Eye (tissue), 1 donor: Measurements from ENCODE around the gene ATR.
A peak's percentile ranks its signal among the peaks of the same experiment; 100 is the strongest.
"Not testable (repeated sequence)": the region's sequence is repeated elsewhere in the genome, so short reads cannot be mapped to it uniquely, and the experiment has no call there.

ENCODE experiments used
- DNase-seq: peaks from one replicate; pipeline ENCODE4 v3.0.0-alpha.2; 2015

The ATR gene

DNA sequence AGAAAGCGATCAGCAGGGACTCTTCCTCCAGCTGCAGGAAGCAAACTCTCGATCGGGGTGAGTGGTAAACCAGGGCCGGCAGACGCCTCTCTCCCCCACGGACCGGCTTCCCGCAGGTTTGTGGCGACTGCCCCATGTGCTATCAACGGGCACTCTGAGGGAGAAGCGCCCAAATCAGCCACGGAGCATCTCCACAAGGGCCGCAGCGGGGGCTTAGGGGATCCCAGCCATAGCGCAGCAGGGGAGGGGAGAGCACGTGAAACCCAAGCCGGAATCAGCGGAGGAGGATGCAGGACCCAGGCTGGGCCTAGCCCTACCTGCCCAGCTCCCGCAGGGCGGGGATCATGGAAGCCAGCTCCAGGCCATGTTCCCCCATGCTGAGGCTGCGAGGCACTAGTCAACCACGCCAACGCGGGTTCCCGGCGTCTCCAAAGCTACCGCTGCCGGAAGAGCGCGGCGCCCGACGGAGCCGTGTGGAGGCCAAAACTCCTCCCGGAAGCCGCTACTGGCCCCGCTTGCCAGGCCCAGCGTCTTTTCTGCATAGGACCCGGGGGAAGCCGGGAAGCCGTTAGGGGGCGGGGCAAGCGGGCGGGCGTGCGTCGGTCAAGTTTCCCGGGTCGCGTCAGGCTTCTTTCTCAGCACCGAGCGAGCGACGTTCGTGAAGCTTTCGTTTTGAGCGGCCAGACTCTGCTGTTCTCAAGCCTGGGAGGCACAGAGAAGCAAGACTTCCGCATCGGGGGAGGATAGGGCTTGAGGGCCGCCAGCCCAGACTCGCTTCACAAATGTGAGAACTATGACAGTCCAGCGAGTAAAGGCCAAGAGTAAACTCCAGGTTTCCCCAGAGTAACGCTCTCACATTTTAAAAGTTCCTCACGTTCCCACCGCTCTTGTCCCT lies at the start of gene ATR:
ATR (minus strand) TSS at position 405 of the 895 bp plus-strand sequence; CDS start at position 376, 29 bp downstream.
- peak; percentile 98 for DNase-seq

DNA sequence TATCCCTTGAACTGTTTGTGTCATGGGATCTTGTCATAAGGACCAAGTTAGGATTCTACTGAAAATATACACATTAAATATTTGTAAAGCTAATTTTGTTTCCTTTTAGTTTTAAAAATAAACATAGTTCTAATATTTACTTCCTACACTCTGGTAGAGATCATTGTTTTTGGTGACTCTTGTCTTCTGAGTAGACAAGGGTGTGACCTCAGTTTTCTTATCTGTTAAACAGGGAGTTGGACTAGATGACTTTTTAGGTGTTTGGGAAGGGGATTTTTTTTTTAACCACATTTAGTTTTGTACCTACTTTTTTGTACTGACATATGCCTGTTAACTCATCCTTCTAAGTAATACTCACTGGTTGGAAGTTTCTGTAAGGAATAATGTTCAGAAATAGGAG lies 48.4 kb upstream of the ATR start:
- DNase-seq, result no peak

DNA sequence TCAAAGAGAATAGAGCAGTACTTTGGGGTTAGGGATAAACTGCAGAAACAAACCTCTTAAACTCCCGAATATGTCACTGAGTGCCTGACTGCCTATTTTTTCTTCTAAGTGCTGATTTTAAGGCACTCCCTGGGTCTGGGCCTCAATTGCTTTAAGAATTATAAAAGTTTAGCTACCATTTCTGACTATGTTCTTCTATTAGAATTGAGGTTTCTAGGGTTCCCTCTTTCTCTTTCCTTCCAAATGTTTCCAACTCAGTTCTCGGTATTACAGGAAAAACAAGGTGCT lies 46.6 kb upstream of the ATR start:
- no peak for DNase-seq

DNA sequence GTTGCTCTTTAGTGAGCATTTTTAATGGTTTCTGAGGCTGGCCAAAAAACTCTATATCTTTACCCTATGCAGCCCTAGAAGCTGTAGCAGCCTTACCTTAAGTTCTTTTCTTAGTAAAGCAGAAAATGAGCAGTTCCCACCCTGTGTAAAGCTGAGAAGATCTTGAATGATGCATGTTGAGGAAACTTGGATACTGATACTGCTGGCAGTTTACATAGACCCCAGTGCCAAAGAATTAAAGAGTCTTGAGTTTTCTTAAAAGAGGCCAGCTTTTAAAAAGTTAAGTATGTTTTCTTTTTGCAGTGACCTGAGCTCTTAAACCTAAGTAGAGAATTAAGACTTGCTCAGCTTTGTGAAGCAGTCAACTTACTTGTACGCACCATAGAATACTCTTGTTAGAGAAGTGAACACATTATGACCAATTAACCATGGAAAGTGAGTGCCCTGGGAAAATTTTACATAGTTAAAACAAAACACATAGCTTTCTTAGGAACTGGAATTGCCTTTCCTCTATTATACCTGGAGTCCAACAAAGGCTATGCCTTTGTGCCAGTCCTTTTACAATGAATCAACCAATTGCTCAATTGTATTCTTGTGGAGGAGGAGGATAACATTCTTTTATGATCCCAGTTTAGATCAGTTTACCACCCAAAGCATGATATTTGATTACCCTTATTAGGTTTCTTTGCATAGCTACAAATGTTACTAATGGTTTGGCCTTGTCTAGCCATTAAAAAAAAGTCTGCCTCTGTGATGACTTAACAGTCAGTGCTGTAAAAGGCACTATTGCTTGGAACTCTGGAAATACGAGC lies 46.0 kb upstream of the ATR start:
- DNase-seq, result no peak

DNA sequence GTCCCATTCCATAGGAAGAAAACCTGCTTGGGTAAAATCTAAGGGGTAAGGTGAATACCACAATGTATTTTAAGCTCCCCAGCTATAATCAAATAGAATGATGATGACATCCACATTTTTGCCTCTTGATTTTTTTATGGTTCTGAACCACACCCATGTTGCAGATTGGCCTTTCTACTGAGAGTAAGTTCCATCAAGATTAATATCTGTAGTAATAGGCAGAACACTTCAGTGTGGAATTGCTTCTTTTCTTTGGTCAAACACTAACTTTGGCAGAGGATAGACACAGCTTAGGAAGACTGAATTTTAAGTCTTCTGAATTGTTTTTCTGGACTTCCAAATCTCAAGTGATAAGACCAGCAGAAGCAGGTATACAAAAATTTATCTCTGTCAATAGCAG lies 44.7 kb upstream of the ATR start:
- DNase-seq, result no peak

DNA sequence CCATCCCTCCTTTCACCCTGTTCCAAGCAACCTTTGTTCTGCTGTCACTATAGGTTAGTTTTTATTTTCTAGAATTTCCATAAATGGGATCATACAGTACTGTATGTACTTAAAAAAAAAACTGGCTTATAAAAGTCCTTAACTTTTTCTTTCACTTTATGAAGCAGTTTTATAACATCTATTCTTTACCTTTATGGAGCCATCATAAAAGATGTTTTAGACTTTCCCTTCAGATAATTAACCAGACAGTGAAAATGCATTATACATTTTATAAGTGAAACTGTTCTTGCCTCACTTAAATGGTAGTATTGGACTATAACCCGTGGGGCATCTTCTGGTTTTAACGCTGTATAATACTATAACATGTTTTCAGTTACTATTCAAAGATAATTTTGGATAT lies 43.9 kb upstream of the ATR start:
- peak; percentile 6 for DNase-seq

DNA sequence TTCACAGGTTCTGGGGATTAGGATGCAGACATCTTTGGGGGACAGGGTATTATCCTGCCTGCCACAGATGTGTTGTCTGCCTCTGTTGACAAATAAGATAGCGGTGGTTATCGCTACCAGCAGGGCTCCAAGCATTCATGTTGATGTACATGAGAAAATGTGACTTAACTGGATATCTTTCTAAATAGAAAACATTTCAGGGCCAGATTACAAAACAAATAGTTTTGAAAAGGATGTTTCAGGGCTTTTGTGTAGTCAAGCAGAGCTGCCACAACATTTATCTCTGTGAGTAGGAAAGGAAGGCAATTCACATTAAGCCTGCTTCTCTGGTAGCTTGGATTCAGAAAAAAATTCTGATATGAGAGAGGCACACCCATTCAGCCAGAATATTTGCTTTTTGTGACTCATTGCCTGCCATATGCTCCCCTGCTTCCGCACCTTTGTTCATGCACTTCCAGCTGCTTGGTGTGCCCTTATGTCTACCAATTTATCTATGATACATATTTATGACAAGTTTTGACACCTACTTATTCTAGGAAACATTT lies 40.5 kb upstream of the ATR start:
- no peak for DNase-seq

DNA sequence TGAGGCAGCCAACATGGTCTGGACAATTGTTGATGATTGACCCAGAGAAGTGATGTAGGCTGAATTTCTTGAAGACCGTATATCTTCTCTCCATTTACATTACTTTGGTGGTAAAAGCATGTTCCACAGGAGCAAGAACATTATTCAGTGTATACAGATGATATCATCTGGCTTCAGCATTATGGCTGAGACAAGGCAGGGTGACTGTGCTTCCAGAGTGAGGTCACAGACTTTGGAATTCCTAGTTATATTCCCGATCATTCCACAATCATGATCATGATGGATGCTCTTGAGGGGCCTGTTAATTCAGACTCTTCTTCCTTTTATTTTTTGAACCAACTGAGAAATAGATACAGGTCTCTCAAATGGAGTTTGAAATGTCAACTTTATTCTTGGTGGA lies 36.6 kb upstream of the ATR start:
- DNase-seq, result no peak

DNA sequence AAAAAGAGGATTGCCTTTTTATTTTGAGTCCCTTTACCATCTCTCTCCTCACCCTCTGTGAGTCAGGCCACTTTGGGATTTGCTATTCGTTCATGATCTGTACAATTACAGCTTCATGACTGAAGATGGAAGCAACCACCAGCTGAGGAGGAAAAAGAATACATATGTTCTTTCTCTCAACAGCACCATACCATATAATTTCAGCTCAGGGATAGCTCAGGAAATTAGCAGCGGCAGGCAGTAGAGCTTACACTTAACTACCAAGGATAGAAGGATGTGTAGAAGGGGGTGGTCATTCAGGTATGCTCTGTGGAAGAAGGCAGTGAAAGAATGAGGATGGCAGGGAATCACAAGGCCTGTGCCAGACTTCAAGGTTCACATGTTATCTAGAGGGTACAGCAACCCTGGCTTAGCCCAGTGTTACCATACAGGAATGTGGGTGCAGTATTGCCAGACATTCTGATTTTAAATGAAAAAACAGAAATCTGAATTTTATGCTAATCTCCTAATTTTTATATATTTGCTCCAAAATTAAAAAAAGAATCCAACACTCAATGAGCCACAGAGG lies 35.6 kb upstream of the ATR start:
- DNase-seq, result no peak

DNA sequence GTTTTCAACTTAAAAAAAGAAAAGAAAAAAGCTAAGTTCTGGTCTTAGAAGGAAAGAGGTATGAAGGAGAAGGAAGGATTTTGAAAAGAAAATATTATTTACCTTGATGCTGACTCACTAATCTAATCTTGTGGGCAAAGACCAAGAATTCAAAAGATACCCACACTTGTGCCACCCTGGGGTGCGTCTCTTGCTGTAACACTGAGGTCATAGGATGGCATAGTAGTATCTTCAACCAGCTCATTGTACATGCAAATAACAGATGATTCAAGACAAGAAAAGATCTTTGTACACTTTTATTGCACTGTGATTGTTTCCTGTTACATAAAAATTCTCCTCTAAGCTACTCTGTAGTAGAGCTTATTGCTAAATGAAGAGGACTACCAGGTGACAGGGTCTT lies 35.0 kb upstream of the ATR start:
- DNase-seq, result no peak

DNA sequence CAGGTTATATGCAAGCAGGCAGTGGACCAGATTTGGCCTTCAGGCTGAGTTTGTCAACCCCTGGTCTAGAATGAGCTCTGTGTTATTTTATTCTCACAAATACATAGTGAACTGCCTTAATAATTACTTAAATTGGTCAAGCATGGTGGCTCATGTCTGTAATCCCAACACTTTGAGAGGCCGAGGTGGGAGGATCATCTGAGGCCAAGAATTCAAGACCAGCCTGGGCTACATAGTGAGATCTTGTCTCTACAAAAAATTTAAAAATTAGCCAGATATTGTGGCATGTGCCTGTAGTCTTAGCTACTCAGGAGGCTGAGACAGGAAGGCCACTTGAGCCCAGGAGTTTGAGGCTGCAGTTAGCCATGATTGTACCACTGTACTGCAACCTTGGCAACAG lies 32.7 kb upstream of the ATR start:
- DNase-seq, result no peak

DNA sequence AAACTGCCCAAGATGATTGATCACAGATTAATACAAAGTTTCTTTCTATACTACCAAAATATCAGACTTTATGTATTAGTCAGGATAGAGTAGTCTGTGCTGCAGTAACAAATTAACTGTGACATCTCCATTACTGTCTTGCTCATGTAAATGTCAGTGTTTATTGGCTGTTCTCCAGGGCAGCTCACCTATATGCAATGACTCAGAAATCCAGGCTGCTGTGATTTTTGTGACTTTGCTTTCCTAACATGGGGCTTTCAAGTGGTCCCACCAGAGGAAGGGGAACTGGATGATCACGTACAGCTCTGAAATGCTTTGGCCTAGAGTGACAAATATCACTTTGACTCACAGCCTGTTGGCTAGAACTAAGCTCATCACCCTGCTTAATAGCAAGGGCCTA lies 30.6 kb upstream of the ATR start:
- DNase-seq, result no peak

DNA sequence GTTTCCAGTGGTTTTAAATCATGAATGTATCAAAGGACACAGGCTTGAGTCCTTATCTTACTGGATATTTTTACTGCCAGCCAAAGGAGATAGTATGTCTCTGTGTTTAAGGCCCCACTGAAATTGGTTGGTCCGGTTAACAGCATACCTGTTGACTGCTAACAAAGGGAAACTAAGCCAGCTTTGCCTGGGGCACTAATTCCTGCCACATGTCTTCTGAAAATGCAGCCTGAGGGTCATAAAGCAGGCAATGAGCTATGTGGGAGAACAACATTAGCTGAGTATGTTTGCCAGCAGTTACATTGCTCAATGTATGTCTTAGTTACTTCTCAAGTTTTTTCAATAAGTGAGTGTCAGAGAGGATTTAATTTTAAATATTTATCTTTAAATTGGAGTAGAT lies 30.1 kb upstream of the ATR start:
- DNase-seq, result no peak

DNA sequence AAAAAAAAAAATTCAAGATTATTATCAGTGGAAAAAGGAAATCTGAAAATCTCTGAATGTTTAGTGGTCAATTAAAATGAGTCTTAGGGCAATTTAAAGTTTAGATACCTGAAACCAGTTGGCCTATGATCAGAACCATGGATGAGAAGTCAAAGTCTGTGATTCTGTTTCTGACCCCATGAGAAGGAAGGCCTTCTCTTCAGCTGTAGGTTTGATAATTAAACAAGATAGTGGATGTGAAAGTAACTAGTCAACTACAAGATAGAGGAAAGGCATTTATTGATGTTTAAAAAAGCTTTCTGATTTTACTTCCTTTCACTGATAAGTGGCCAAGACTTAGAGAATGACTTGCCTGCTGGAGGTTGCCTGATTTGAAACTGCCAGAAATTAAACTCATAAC lies 26.4 kb upstream of the ATR start:
- no peak for DNase-seq

DNA sequence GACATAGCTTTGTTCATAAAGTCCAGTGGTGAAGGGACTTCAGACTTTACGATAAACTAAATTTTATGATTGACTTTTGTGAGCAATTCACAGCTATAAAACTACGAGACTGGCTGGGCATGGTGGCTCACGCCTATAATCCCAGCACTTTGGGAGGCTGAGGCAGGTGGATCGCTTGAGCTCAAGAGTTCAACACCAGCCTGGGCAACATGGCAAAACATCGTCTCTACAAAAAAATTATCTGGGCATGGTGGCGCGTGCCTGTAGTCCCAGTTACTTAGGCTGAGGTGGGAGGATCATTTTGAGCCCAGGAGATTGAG lies 24.8 kb upstream of the ATR start:
- DNase-seq, result not testable (repeated sequence)

DNA sequence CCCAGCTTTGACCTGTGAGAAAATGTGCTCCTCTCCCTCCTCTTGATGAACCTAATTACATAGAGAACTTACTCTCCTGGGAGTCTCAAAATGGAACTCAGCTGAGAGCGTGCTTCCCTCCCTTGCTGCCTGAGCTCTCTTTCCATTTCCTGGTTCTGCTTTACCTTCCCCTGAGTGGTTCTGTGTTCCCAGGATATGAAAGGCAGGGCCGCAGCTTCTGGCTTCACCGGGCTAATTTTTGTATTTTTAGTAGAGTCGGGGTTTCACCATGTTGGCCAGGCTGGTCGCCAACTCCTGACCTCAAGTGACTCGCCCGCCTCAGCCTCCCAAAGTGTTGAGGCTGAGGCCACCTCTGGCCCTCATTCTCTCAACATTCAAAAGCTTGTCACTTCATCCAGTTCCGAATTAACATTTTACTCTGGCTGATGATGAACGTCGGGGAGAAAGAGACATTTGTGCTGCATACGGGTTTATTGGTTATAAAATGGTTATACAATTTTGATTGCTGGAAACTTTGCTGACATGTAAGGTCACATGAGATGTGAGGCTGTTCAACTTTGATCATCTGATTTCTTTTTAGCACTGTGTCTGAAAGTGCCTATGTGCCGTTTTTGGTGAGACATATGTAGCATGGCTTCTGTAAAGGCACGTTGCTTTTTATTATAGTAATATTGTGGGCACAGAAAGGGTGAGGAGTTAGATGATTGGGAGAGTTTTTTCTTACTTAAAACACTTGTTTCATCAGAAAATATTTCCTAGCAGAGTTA lies 24.3 kb upstream of the ATR start:
- no peak for DNase-seq

DNA sequence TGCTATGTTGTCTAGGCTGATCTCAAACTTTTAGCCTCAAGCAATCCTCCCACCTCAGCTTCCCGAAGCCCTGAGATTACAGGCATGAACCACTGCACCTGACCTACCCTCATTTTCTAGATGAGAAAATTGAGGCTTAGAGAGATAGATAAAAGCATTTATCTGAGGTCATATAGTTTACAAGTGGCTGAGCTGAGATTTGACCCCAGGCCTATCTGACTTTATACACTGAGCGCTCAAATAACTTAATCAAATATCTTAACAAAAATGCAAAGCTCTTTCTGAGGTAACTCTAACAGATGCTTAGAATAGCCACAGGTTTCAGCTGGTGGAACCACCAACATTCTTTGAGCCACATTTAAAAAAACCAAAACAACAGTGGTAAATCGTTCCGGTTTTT lies 23.2 kb upstream of the ATR start:
- no peak for DNase-seq

DNA sequence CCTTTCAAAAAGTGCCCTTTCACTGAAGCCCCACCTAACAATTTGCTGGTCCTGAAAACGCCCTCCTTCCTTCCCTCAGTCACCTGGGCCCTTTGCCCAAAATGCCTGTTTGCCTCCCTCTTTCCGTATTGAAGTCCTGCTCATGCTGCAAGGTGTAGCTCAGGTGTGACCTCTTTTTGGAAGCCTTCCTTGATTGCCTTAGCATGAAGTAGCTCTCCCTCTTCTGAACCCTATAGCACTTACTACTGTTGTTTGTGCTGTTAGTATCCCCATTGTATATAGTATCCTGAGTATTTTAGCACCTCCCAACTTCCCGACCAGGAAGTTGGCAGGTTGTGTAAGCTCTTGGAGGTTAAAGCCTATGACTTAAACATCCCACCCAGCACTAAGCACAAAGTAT lies 19.4 kb upstream of the ATR start:
- no peak for DNase-seq

DNA sequence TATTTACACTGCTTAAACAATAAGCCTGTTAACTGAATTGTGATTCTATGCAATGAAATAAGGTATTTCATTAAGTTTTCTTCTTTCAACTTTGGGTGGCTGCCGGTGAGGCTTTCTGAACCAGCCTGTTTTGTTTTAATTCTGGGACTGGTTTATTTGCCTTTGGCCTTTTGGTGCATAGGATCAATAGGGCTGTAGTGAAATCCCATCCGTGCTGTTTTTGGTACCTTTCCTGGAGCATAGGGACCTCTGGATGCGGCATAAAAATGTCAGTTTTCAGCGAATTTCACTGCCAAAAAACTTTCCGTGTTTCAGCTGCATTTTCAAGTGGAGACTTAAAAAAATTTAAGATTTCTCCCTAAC lies 18.2 kb upstream of the ATR start:
- no peak for DNase-seq

DNA sequence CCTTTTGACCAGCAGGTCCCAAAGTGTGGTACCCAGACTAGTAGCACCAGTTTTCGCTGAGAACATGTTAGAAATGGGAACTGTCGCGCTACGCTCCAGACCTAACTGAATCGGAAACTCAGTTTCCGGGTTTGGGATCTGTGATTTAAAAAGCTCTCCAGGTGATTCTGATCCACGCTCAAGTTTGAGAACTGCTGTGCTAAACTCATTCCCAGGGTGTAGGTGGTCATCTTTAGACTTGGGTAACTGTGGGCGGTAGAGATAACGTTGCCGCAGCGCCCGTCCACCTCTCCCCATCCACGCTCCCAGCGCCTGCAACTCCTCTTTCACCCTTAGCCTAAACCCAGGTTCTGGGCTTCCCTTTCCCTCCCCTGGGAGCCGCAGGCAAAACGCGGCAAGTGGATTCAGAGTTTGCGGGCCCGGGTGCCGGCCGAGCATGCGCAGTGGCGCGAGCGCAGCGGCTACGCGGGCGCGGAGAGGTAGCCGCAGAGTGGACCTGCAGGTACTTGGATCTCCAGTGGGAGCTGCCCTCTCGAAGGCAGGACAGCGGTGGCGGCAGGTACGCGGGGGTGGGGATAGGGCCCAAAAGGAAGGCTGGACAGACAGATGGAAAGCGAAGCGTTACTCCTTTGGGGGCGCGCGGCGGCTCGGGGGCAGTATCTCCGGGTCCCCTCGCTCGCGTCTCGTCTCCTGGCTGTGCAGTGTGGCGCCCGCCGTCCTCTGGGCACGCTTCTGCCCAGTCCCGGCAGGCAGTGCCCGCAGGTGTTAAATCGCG lies 17.6 kb upstream of the ATR start, which contains the start of gene PLS1:
PLS1 (plus strand) TSS at position 443 of the 775 bp plus-strand sequence. CDS start 67,845 bp downstream, outside the sequence.
- peak; percentile 96 for DNase-seq

DNA sequence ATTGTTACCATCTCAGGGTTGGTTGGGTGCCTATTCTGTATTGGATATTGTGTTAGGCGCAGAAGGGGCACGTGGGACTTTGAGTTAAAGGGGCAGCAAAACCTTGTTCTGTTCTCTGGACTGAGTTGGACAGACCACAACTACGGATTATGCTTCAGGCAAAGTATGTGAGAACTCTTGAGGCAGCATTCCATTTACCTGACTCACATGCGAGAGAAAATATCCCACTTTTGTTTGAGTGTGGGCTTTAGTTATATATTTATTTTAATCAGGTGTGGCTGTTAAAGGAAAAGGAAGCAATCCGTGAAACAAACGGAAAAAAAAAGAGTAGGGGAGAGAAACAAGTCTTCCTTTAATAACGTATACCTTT lies 17.0 kb upstream of the ATR start:
- no peak for DNase-seq

DNA sequence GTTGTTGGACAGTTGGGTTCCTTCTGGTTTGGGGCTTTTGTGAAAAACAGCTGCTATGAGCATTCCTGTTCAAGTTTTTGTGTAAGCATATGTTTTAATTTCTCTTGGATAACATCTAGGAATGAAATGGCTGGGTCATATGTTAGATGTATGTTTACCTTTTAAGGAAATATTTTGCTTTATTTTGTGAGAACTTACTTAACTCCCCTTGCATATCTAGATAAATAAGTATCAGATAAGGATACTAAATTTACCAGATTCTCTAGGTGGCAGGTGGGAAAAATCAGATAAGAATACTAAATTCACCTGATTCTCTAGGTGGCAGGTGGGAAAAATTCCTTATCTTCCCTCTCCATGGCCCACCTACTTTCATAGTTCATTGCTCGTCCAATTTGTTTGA lies 16.6 kb upstream of the ATR start:
- no peak for DNase-seq
